ENCODE results near the gene PRKN.

GRCh38 chr6:161418463-161418945, 1309.1 kb downstream of the PRKN start:
- TF ChIP-seq CTCF (conservative IDR thresholded peaks at IDR 0.05): peak; percentile 74
- no peak for TF ChIP-seq EZH2 (IDR thresholded peaks at IDR 0.05; ENCODE audit: low read depth)
